K562 (cell line): ENCODE results near the gene KCNG3.

Experiments
- ATF1 ChIP-seq, 2 experiments: fragments of 450-650 bp in 1 of 2; IDR thresholded peaks; 2 replicates each; pipeline ENCODE4 v1.6.1; 2016; ENCODE audit warnings: missing compliant biosample characterization in 1 of 2, missing genetic modification characterization in 1 of 2
- FOXM1 ChIP-seq, 2 experiments: fragments of 450-650 bp in 1 of 2; sonication (generic) in 1 of 2; formaldehyde crosslinking in 1 of 2; IDR thresholded peaks; 2 replicates each; pipeline versions ENCODE4 v1.6.1 to v1.9.0; 2017 to 2022; ENCODE audit warnings: low read depth in 2 of 2, mild to moderate bottlenecking in 2 of 2, missing genetic modification reagents in 1 of 2, moderate library complexity in 1 of 2
- SP1 ChIP-seq: sonication (generic); formaldehyde crosslinking; IDR thresholded peaks from 2 replicates; pipeline ENCODE4 v1.8.1; 2022; ENCODE audit warnings: mild to moderate bottlenecking, missing genetic modification reagents
- TF ChIP-seq, protein P1 (sequence below), 3 experiments: IDR thresholded peaks in 2 of 3; conservative IDR thresholded peaks in 1 of 3; 2 replicates each; pipeline ENCODE4 v1.5.1; 2011 to 2012; ENCODE audit warnings: low read length in 3 of 3, mild to moderate bottlenecking in 3 of 3, control low read depth in 2 of 3, improper control_type of control experiment in 1 of 3, inconsistent platforms in 1 of 3, low read depth in 1 of 3, mixed read lengths in 1 of 3, moderate library complexity in 1 of 3; ENCODE audit not compliant: insufficient read depth in 2 of 3
- TF ChIP-seq, protein P2 (sequence below): fragments of 150-350 bp; IDR thresholded peaks from 2 replicates; pipeline ENCODE4 v1.6.1; 2014; ENCODE audit warnings: low read depth, mild to moderate bottlenecking, low read length, borderline replicate concordance
- TF ChIP-seq, protein P3 (sequence below): fragments of 250-450 bp; sonication (Bioruptor Pico); IDR thresholded peaks from 2 replicates; pipeline ENCODE4 v1.4.0; 2020; ENCODE audit warnings: mild to moderate bottlenecking, moderate library complexity

DNA sequence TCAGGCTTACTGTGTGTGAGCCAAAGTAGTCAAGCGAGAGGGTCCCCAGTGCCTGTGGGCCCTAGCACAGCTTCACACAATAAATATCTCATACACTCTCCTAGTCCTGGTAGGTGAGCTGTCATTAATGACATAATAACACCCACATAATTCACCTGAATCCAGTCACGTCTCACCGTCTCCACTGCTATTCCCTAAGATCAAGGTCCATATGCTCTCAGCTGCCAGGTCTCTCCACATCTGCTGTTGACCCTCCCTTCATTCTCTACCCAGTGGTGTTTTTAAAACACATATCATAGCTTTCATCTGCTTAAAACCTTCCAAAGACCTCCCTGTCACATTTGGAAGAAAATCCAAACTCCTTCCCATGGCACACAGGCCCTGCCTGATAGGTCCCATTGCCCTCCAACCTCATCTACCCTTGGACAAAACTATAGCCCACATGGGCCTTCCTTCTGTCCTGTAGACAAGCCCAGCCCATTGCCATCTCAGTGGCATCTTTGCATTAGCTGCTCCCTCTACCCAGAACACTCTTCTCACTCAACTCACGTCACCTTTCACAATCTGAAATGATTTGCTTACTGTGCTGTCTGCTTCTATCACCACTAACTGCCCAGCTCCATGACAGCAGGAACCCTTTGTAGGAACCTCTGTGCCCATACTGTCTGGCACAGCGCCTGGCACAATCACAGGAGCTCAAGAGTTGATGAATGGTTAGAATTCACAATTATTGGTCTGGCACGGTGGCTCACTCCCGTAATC, 7.5 kb downstream of the KCNG3 start:
- TF ChIP-seq ATF1 (CRISPR knock-in tag; IDR thresholded peaks at IDR 0.05) (no peak), ATF1 (tag; IDR thresholded peaks at IDR 0.05) (no peak), FOXM1 (IDR thresholded peaks at IDR 0.05; ENCODE audit: low read depth) (no peak), FOXM1 (CRISPR knock-in tag; IDR thresholded peaks at IDR 0.05; ENCODE audit: low read depth) (no peak), SP1 (no peak)
- TF ChIP-seq, protein P1, sequence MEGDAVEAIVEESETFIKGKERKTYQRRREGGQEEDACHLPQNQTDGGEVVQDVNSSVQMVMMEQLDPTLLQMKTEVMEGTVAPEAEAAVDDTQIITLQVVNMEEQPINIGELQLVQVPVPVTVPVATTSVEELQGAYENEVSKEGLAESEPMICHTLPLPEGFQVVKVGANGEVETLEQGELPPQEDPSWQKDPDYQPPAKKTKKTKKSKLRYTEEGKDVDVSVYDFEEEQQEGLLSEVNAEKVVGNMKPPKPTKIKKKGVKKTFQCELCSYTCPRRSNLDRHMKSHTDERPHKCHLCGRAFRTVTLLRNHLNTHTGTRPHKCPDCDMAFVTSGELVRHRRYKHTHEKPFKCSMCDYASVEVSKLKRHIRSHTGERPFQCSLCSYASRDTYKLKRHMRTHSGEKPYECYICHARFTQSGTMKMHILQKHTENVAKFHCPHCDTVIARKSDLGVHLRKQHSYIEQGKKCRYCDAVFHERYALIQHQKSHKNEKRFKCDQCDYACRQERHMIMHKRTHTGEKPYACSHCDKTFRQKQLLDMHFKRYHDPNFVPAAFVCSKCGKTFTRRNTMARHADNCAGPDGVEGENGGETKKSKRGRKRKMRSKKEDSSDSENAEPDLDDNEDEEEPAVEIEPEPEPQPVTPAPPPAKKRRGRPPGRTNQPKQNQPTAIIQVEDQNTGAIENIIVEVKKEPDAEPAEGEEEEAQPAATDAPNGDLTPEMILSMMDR (IDR thresholded peaks at IDR 0.05 in 2 of 3, conservative IDR thresholded peaks at IDR 0.05 in 1 of 3; ENCODE audit: insufficient read depth in 2 of 3, low read depth in 1 of 3, low read length in 3 of 3) = no peak
- TF ChIP-seq, protein P2, sequence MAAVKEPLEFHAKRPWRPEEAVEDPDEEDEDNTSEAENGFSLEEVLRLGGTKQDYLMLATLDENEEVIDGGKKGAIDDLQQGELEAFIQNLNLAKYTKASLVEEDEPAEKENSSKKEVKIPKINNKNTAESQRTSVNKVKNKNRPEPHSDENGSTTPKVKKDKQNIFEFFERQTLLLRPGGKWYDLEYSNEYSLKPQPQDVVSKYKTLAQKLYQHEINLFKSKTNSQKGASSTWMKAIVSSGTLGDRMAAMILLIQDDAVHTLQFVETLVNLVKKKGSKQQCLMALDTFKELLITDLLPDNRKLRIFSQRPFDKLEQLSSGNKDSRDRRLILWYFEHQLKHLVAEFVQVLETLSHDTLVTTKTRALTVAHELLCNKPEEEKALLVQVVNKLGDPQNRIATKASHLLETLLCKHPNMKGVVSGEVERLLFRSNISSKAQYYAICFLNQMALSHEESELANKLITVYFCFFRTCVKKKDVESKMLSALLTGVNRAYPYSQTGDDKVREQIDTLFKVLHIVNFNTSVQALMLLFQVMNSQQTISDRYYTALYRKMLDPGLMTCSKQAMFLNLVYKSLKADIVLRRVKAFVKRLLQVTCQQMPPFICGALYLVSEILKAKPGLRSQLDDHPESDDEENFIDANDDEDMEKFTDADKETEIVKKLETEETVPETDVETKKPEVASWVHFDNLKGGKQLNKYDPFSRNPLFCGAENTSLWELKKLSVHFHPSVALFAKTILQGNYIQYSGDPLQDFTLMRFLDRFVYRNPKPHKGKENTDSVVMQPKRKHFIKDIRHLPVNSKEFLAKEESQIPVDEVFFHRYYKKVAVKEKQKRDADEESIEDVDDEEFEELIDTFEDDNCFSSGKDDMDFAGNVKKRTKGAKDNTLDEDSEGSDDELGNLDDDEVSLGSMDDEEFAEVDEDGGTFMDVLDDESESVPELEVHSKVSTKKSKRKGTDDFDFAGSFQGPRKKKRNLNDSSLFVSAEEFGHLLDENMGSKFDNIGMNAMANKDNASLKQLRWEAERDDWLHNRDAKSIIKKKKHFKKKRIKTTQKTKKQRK = no peak
- TF ChIP-seq, protein P3, sequence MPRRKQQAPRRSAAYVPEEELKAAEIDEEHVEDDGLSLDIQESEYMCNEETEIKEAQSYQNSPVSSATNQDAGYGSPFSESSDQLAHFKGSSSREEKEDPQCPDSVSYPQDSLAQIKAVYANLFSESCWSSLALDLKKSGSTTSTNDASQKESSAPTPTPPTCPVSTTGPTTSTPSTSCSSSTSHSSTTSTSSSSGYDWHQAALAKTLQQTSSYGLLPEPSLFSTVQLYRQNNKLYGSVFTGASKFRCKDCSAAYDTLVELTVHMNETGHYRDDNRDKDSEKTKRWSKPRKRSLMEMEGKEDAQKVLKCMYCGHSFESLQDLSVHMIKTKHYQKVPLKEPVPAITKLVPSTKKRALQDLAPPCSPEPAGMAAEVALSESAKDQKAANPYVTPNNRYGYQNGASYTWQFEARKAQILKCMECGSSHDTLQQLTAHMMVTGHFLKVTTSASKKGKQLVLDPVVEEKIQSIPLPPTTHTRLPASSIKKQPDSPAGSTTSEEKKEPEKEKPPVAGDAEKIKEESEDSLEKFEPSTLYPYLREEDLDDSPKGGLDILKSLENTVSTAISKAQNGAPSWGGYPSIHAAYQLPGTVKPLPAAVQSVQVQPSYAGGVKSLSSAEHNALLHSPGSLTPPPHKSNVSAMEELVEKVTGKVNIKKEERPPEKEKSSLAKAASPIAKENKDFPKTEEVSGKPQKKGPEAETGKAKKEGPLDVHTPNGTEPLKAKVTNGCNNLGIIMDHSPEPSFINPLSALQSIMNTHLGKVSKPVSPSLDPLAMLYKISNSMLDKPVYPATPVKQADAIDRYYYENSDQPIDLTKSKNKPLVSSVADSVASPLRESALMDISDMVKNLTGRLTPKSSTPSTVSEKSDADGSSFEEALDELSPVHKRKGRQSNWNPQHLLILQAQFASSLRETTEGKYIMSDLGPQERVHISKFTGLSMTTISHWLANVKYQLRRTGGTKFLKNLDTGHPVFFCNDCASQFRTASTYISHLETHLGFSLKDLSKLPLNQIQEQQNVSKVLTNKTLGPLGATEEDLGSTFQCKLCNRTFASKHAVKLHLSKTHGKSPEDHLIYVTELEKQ (CRISPR knock-in tag) = no peak
